ENCODE measurements around the gene KCNA10.

Gene KCNA10

GRCh38 chr1:110519125-110519810, at the start of gene KCNA10:
TSS of gene KCNA10 (minus strand) at chr1:110519175. CDS start at chr1:110518787, 388 bp downstream.
- DNase-seq (ENCODE audit: low read depth in 3 of 3) = no peak

DNA sequence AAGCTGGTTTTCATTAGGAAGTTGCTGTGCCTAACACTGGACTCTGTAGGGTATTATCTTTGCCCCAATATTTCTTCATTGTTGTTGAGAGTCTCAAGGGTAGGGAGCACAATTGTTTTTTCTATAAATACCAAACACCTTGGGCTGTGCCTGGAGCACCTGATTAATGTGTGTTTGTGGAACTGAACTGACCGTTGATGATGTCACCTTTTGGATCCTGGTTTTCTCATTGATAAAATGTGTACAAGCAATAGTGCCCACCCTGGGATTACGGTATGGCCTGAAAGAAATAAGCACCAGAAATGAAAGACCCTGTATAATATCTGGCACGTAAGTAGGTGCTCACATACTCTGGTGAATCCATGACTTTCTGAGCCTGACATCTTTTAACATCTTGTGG, 47.9 kb upstream of the KCNA10 start:
- no peak for DNase-seq (ENCODE audit: low read depth in 3 of 3)

DNA sequence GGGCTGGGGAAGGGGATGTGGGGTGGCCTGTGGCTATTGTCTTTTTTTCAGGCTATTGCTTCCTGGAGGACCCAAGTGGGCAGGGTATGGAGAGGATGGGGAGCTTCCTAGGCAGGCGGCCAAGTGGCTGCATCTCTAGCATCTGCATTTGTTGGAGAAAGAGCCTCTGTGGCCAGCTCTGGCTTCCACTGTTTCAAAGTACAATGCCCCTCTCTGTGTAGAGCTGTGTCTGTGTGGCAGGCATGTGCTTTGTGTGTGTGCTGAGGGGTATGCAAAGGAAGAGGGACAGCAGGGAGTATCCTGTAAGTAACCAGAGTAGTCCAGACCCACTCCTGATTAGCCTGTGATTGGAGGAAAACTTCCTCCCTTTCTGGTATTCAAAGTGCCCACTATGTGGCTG, 46.6 kb upstream of the KCNA10 start:
- DNase-seq (ENCODE audit: low read depth in 3 of 3) = no peak

DNA sequence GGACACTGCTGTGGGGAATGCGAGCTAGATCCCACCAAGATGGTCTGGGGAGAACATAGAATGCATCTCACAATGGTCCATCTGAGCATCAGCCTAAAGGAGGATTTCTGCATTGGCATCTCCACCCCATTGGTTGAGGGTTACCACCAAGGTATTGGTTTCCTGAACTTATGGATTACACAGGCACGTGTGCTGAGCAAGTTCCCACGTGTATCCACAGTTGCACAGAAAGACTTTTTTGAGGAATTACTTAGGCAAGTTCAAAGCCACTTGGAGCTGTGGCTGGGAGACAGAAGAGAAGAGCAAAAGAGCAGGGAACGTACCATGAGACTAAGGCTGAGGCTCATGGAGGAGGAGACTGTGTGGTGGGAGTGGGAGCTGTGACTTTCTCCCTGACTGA, 44.1 kb upstream of the KCNA10 start:
- no peak for DNase-seq (ENCODE audit: low read depth in 3 of 3)

GRCh38 chr1:110561596-110561995, 42.6 kb upstream of the KCNA10 start:
- no peak for DNase-seq (ENCODE audit: low read depth in 3 of 3)

- DNase-seq (ENCODE audit: low read depth in 3 of 3) = no peak
Observed at GRCh38 chr1:110559157-110559556, 40.2 kb upstream of the KCNA10 start.

GRCh38 chr1:110557481-110557880, 38.5 kb upstream of the KCNA10 start:
- DNase-seq (ENCODE audit: low read depth in 3 of 3) = no peak

DNA sequence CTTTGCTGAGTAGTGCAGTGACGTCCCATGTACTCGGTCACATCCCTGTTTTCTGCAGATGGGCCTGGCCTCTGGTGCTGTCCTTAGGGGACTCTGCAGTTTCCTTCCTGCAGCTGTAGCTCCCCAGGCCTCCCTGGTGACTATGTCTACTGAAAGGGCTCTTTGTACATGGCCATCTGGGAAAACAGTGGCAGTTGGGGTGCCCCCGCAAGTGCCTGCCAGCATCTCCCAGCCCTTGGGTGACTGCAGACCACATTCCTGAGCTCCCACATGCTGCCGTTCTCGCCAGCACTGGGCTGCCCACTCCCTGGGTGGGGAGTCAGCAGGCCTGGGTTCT, 37.5 kb upstream of the KCNA10 start:
- DNase-seq (ENCODE audit: low read depth in 3 of 3) = no peak

GRCh38 chr1:110555807-110556470, 37.0 kb upstream of the KCNA10 start:
- no peak for DNase-seq (ENCODE audit: low read depth in 3 of 3)

DNA sequence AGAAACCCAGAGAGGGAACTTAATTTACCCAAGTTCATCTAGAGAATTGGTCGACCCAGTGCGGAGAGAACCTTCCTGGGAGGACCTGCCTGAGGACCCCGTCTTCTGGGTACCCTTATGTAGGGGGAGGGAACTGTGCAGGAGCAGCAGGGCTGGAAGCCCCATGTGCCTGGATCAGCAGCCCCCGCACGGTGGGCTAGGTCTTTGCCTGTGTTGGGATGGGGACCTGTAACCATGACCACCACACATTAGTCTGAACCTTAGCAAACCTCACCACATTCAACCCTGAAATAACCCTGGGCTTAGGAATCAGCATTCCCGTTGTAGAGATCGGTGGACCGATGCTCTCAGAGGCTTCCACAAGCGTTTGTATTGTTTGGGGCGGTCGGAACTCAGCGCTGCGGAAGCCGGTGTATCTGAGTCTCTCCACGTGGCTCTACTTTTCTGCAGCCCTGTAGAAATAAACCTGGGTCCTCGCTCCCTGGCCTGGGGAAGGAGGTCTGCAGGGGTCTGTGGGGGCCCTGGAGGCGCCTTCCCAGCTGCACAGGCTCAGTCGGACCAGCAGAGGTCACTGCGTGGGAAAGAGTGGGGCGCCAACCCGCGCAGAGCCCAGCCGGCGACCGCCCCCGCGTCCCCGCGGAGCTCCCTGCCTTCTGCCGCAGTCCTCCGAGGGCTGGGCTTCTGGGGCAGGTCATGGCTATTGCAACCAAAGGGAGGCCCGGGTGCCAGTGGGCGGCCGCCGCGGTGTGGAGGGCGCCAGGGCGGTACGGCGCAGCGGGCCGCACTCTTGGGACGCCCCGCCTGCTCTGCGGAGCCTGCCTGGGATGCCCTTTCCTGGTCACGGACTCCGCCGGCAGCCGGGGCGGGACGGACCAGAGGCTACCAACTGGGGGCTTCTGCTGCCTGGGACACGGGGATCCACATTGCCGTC, 36.2 kb upstream of the KCNA10 start:
- DNase-seq (ENCODE audit: low read depth in 3 of 3) = peak; percentile 24 to 57 (median 33)

DNA sequence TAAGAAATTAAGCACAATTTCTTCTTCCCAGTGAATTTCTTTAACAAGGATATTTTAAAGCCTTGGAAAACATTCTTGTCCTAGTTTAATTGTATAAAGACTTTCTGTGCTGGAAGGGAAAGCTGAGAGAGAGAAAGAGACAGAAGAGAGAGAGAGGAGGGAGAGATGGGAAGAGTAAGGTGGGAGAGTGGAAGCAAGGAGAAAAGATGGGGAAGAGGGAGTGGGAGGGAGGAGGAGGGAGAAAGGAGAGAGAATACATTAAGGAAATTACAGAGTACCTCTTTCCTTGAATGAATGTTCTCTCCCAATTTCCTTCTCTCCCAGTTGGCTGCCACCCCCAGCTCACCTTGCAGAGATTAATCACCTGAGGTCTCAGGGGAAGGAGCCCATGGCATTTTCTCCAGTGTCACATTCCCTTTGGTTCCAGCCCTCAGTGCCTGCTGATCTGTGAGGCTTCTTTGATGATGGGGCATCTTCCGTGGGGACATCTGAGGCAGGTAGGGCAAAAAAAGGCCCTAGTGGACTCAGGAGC, 32.4 kb upstream of the KCNA10 start:
- DNase-seq (ENCODE audit: low read depth in 3 of 3) = no peak

- DNase-seq (ENCODE audit: low read depth in 3 of 3) = no peak
Observed at GRCh38 chr1:110549831-110550230, 30.9 kb upstream of the KCNA10 start.

DNA sequence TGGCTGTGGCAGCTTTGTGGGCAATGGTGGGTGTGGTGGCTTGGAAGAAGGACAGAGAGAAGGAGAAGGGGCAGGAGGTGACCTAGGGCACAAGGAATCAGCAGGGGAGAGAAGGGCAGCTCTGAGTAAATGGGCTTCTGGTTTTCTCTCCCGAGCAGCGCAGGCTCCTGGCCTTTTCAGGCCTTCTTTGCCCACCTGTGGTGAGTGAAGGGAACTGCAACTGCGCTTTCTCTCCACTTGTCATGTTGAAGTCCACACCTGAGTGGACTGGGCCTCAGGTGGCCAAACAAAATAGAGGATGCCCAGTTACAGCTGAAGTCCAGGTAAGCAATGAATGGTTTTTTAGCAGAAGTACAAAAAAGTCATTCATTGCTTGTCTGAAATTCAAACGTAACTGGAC, 29.4 kb upstream of the KCNA10 start:
- no peak for DNase-seq (ENCODE audit: low read depth in 3 of 3)

- no peak for DNase-seq (ENCODE audit: low read depth in 3 of 3)
Observed at GRCh38 chr1:110547017-110547416, 28.0 kb upstream of the KCNA10 start.

DNA sequence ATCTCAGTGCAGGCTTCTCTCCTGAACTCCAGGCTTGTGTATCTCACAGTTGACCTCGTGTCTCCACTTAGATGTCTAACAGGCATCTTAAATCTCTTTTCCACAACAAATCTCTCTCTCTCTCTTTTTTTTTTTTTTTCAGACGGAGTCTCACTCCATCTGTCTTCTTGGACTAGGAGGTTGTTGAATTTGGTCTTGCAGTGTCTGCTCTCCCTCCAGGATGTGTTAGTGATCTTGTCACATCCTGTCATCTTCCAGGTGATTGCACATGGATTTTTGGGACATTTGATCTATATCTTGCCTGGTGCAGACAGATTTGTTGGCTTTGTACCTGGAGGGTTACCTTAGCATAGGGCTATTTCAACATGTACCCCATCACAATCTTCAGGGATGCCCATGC, 26.5 kb upstream of the KCNA10 start:
- no peak for DNase-seq (ENCODE audit: low read depth in 3 of 3)

DNA sequence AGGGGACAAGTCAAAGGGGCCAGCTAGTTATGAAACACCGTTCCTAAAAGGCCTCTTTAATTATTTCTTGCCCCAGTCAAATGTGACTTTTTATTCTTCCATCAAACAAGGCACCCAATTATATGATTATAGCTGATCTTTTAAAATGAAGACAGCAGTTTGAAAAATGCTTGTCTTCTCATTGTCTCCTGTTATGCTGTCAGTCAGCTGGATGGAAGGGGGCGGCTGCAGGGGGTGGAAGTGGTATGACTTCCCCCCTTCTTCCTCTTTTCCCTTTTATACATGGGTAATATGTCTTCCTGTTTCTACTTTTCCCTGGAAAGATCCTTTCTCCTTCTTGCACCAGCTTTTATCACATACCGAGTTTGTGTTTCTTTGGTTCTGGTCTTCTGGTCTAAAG, 25.8 kb upstream of the KCNA10 start:
- DNase-seq (ENCODE audit: low read depth in 3 of 3) = no peak

DNA sequence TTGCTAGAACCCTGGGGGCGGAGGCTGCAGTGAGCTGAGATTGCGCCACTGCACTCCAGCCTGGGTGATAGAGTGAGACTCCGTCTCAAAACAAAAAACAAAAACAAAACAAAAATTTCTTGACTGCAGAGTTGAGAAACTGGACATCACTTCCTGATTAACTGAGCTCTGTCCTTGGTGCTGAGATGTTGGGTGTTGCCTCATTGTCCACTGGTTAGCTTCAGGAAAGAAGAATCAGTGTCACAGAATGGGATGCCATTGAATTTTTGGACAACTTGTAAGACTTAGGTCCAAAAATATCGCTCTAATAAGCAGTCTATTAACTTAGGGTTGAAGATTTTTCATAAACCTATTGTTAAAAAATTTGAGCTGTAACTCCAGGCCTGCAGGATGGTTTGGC, 23.8 kb upstream of the KCNA10 start:
- DNase-seq (ENCODE audit: low read depth in 3 of 3) = no peak

- DNase-seq (ENCODE audit: low read depth in 3 of 3) = no peak
Observed at GRCh38 chr1:110541906-110542395, 23.0 kb upstream of the KCNA10 start.

GRCh38 chr1:110540891-110541685, 22.1 kb upstream of the KCNA10 start:
- DNase-seq (ENCODE audit: low read depth in 3 of 3) = no peak

DNA sequence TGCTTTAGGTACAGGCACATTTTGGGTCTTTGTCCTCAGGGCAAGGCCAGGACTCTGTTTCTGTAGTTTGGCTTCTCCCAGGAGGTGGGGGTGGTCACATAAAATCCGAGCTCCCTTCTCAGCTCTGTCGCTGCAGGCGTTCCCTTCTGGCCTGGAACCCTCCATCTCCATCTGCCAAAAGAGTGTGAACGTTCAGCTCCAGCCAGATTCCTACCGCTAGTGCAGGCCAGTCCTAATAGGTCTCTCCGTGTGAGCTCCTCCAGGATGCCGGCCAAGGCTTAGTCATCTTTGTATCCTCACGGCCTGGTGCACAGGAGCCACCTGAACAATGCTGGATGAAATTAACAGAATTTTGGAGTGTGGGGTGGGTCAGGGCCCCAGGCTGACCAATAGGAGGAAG, 19.9 kb upstream of the KCNA10 start:
- DNase-seq (ENCODE audit: low read depth in 3 of 3) = no peak

GRCh38 chr1:110538075-110538474, 19.1 kb upstream of the KCNA10 start:
- DNase-seq (ENCODE audit: low read depth in 3 of 3) = no peak

Data from stimulated activated CD4-positive, alpha-beta T cell treated with anti-CD3 and anti-CD28 coated beads, TNF-alpha, amount 100 ng/mL, for 48 hours (primary cell).